ENCODE measurements around the gene HDGFL3.
"Not testable (repeated sequence)": the region's sequence is repeated elsewhere in the genome, so short reads cannot be mapped to it uniquely, and the experiment has no call there.

HDGFL3 gene

DNA sequence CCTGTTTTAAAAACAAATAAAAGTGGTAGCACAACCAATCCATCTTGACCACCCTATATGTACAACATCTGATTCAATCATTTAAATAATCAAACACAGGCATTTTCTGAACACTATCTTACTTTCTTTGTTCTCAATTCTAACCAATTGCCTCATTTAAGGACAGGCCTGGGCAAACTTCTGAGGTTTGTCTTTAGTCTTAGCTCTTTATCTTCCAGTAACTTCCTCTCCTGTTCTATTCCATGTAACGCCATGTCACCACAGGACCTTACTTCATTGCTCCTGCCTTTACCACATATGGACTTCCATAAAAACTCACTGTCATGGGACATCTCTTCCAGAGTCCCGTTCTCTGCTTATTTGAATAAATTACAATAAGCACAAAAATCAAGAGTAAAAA lies 14.9 kb downstream of the HDGFL3 start:
- DNase-seq: no peak

DNA sequence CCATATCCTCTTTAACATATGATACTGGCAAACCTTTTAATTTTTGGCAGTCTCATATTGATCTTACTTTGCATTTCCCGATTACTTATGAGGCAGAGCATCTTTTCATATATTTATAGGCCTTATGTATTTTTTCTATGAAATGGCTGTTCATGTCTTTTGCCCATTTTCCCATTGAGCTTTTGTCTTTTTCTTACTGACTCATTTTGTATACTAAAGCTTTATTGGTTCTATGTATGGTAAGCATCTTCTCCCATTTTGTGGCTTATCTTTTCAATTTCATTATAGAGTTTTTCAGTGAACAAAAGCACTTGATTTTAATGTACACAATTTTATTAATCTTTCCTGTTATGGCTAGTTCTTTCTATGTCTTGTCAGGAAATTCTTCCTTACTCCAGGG lies 17.2 kb downstream of the HDGFL3 start:
- DNase-seq: no peak

DNA sequence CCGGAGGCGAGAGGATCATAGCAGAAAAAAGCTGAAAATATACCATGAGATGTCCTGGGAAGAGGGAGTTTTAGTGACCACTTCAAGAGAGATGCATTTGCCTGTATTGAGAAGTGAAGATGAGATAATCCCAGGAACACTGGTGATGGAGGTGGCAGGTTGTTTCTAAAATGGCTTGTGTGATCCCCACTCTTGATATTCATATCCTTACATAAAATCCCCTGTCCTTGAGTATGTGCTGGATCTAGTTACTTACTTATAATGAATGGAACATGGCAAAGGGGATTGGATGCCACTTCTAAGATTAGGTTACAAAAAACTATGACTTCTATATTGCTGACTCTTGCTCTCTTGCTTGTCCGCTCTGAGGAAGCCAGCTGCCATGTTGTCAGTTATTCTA lies 22.1 kb downstream of the HDGFL3 start:
- DNase-seq: no peak

DNA sequence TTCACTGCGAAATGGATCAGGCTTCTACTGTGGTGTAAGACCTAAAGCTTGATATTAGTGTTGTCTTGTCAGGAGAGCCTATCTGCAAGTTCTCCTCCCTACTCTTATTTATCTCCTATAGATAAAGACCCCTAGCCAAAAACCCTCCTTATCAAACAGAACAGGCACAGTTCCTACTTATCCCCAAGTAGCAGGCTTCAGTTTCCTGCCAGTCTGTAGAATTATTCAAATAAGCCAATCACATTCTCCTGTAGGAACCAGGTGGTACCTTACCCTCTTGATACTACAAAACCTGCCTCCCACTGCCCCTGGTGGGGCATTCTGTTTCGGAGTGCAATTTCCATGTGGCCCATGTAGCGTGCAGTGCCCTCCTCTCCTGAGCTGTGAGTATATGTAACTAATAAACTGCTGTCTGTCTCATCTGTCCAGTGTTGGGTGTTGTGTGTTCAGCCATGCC lies 28.7 kb downstream of the HDGFL3 start:
- DNase-seq: no peak

DNA sequence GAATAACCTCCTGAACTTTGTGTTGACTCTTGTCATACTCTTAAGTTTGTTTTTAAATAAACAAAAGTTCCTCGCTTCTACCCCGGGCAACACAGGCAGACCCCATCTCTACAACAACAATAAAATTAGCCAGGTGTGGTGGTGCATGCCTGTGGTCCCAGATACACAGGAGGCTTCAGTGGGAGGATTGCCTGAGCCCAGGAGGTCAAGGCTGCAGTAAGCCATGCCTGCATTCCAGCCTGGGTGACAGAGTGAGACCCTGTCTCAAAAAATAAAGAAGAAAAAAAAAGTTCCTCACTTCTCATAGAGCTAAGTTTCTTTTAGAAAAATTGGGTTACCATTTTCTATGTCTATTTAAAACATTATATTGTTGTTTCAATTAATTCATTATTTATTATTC lies 29.2 kb downstream of the HDGFL3 start:
- DNase-seq: no peak

DNA sequence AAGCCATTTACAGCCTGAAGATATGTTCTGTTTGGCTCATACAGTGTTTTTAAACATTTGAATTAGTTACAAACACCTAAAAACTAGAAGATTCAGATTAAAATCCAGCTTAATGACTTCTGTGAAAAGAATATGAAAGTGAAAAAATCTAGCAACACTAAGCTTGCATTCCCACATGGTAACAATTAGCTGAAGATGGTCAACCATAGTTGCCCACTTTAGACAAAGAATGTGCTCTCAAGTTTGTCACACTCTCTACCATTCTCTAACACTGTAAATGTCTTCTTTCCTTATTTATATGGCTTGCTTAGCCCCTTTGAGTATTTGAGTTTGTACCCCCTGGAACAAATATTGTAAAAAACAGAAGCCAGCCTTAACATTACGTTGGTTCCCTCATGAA lies 32.7 kb downstream of the HDGFL3 start:
- no peak for DNase-seq

DNA sequence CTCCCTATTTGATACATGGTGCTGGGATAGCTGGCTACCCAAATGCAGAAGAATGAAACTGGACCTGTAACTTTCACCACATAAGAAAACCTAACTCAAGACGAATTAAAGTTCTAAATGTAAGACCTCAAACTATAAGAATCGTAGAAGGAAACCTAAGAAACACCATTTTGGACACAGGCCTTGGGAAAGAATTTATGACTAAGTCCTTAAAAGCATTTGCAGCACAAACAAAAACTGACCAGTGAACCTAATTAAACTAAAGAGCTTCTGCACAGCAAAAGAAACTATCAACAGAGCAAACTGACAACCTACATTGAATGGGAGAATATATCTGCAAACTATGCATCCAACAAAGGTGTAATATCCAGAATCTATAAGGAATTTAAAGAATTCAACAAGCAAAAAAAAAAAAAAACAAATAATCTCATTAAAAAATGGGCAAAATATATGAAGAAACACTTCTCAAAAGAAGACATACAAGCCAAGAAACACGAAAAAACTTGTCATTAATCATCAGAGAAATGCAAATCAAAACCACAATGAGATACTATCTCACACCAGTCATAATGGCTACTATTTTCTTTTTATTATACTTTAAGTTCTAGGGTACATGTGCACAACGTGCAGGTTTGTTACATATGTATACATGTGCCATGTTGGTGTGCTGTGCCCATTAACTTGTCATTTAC lies 37.0 kb downstream of the HDGFL3 start:
- DNase-seq: no peak

DNA sequence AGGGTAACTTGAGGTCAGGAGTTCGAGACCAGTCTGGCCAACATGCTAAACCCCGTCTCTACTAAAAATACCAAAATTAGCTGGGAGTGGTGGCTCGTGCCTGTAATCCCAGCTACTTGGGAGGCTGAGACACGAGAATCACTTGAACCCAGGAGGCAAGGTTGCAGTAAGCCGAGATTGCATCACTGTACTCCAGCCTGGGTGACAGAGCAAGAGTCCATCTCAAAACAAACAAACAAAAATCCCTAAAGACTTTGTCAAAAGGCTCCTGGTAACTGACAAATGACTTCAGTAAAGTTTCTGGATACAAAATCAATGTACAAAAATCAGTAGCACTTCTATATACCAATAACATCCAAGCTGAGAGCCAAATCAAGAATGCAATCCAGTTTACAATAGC lies 38.0 kb downstream of the HDGFL3 start:
- not testable (repeated sequence) for DNase-seq

DNA sequence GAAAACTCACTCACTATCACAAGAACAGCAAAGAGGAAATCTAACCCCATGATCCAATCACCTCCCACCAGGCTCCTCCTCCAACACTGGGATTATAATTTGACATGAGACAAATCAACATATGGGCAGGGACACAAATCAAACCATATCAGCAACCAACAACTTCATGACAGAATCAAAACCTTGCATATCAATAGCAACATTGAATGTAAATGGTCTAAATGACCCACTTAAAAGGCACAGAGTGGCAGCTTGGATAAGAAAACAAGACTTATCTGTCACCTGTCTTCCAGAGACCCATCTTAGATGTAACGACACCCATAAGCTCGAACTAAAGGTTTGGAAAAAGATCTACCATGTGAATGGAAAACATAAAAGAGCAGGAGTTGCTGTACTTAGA lies 40.8 kb downstream of the HDGFL3 start:
- DNase-seq: no peak

DNA sequence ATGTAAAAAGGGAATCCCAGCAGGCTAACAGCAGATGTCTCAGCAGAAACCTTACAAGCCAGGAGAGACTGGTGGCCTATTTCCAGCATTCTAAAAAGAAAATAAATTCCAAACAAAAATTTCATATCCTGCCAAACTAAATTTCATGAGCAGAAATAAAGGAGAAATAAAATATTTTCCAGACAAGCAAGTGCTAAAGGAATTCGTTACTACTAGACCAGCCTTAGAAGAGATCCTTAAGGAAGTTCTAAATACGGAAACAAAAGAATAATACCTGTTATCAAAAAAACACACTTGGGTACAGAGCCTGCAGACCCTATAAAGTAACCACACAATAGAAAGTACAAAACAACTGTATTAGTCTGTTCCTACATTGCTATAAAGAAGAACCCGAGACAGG lies 41.4 kb downstream of the HDGFL3 start:
- DNase-seq: no peak

DNA sequence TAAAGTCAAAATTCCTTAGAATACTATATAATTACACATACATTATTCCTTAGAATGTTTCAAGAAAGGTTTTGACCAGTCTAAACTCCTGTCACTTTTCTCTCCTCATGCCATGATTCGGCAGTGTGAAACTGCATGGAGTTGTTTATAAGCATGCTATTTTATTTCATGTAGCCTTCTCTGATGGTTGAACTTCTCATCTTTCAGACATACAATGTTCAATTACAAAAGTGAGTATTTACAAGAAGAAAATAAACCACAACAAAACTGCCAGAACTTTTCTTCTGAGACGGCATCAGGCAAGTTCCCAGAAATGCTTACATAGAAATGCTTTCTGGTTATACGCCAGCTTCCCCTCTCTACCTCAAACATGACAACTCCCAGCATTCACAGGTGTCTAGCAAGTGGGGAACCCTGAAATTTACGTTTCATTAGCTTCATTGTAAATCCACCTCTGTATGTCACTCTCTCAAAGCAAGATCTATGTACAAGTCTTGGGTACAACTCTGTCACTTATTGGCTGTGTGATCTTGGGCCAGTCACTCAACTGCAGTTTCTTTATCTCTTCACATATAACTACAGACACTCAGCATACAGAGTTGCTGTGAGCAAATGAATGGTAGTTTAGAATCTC lies 42.7 kb downstream of the HDGFL3 start:
- no peak for DNase-seq

DNA sequence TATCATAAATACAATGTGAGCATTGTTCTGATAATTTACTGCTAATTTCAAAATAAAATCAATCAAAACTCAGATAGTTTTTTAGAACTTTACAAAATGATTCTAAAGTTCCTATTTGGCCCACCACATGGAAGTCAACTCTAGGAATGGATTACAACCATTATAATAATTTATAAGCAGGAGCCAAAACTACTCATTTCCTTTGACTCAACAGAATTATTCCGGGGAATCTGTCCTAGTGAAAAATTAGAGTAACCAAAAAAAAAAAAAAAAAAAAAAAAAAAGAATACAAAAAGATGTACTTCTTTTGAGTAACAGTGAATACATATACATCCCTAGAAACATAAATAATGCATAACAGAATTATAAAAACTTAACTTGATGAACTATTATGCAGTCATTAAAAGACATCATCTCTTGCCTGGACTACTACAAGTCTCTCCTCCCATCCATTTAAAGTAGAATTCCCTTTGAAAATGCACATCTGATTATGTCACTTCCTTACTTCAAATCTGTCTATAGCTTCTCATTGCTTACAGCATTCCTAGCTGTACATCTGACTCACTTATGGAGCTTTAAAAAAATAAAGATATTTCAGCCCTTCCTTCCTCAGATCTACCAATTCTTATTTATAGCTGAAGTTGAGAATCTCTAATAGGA lies 43.4 kb downstream of the HDGFL3 start:
- no peak for DNase-seq

DNA sequence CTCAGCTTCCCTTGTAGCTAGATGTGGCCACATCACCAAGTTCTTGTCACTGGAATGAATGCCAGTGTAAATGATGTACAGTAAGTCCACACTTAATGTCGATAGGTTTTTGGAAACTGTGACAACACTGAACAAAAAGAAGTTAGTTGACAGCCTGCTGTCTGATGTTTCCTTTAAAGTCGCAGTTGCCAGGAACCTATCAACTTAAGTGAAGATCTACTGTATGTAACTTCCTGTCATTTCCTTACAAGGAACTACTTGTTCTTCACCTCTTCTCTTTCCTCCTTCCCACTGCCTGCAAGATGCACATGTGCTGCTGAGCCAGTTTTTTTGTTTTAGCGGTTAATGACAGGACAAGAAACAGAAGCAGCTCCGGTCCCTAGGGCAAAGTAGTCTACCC lies 44.6 kb downstream of the HDGFL3 start:
- DNase-seq: no peak

DNA sequence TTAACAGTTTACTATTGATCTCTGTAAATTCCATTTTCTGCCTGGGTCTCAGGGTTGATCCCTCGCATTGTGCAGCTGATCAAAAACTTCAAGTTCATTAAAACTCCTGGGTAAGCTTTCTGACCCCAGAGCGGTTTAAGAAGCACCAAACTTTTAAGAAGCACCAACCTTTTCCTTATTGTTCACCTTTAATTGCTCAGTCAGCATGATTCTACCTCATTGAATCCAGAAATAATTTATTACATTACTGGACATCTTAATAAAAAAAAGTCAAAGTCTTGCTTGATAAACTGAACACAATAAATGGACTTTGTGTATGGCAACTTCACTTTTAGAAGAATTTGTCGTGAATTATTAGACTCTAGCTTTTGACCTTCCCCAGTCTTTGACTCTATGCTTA lies 46.9 kb downstream of the HDGFL3 start:
- no peak for DNase-seq

DNA sequence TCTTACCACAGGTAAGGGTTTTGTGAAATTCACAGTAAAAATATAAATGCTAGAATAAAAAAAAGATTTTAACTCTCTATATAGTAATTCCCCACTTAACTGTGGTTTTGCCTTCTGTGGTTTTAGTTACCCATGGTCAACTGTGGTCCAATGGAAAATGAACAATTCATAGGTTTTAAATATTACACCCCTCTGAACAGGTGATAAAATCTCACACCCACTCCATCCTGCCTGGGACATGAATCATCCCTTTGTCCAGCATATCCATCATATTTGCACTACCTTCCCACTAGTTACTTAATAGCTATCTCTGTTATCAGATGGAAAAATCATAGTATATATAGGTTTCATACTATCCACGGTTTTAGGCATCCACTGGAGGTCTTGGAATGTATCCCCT lies 49.2 kb downstream of the HDGFL3 start:
- DNase-seq: peak in 1 of 2 experiments; percentile 3

DNA sequence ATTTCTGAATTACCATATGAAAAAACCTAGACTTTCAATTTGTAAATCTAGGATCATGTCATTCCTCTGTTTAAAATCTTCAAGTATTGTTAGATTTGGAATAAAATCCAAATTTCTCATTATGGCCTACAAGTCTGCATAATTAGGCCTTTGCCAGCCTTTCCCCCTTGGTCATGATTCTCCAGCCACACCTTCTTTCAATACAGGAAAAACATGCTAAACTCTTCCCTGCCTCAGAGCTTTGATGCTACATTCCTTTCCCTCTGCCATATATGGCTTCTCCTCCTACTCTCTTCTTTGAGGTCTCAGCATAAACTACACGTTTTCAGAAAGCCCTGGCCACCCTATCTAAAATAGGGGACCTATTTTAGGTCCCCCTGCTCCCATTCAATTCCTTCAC lies 51.7 kb downstream of the HDGFL3 start:
- no peak for DNase-seq

DNA sequence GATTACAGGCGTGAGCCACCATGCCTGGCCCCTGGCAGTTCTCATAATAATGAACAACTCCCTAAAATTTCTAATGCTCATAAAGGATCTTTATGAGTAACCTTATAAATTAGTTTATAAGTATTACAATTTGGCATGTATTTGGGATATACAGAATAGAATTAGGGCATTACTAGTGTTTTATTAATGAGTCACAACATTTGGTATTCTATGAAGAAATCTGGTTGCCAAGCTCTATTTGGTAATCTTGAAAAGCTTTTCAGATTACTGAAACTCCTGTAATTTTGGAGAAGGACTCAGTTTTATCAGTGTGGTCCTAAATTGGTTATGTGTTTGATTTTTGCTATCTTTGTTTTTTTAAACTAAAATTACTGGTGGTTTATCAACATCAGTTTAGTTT lies 54.3 kb downstream of the HDGFL3 start:
- DNase-seq: no peak

DNA sequence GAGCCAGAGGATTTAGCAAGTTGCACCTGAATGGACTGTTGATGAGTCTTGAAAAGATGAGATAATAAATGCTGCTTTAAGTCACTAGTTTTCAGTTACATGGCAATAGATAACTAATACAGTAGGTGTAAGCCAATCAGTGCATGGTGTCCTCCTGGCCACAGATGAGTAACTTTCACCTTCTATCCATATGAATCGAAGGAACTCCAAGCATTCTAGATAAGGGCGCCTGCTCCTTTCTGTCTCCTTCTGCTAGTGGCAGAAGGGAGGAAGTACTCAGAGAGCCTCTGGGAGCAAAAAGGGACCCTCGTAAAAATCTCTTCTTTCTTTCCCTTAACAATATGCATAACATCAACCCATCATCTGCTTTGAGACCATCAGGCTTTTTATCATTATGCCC lies 62.9 kb downstream of the HDGFL3 start:
- no peak for DNase-seq

DNA sequence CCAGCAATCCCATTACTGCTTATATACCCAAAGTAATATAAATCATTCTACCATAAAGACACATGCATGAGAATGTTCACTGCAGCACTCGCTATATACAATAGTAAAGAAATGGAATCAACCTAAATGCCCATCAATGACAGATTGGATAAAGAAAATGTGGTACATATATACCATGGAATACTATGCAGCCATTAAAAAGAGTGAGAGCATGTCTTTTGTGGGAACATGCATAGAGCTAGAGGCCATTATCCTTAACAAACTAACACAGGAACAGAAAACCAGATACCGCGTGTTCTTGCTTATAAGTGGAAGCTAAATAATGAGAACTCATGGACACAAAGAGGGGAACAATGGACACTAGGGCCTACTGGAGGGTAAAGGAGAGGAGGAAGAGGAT lies 65.5 kb downstream of the HDGFL3 start:
- not testable (repeated sequence) for DNase-seq

DNA sequence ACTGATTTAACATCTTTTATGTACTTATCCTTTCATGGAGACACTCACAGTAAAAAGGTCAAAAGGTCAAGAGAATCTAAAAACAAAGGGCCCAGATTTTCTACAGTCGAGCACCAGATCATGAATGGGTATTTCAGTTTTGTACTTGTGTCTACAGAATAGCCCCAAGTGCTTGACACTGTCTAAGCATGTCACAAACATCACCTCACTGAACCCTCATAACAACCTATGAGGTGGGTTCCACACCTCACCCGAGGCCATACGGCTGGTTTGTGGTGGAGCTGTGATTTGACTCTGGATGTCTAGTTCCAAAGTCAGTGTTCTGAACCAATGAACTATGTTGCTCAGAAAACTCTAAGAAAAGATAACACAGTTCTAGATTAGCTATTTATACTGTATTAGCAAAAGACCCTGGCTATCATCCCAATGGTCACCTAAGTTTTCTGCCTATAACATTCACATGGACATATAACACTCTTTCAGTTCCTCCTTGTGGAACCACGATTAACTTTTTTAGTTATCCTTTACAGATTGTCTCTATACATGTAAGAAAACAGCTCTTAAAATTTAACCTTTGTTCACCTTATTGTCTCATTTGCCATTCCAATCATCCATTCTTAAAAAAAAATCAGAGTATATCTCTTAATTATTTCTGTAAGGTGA lies 74.6 kb downstream of the HDGFL3 start:
- DNase-seq: no peak

DNA sequence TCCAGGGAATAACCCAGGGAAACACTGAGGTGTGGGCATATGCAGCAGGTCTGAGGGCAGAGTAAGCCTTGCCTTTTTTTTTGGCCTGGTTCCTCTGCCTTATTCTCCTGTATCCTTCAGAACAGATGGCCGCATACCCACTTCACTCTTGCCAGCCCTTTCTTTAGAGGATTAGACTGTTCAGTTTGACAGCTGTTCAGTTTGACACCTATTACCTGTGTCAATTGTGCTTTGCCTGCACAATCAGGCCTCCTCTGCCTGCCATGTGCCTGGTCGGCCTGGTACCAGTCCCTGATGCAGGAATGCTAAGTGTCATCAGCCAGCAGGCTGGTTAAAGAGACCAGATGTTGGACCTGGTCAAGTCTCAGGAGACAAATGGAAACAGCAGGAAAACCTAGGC lies 77.8 kb downstream of the HDGFL3 start:
- DNase-seq: no peak

DNA sequence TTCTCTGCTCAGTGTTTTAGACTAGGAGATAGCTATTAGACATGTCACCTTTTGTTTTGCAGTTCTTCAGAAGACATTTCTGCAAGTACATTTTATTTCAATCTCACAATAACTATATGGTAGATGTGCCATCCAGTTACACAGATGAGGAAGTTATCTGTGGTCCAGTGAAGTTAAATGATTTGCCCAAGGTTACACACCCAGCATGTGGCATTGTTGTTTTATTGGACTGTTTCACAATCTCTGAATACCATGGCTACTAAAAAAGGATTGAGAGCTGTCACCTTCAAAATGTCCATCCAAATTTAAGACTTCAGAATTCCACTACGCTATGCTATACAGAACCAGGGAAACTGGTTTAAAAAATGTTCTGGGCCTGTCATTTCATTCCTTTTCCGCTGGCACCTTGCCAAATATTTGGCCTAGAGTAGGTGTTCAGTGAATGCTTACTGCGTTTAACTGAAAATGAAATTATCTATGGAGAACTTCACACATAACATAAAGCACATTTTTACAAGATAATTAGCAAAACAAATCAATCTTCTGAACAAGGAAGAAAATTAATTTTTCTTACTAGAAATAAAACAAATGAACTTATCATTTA lies 80.0 kb downstream of the HDGFL3 start:
- DNase-seq: no peak

DNA sequence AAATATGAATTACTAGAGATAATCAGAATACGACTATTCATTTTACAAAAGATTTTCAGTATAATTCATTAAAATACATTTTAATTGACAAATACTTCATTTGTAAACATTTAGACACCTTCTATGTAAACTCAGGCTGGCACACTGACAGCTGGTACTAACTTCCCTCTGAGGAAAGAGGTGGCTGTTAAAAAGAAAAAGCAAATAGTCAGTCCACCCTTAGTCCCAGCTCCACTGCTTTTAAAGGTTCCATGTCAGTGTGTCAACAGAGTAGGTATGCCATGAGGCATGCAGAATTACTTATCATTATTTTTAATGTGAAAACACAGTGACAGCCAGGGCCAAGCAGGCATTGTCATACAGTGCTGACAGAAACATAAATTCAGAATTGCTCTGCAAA lies 84.1 kb downstream of the HDGFL3 start:
- no peak for DNase-seq

All from NCI-H526 (cell line).